OCI-LY1 (cell line): ENCODE results near the gene ZNF467.

Experiments
- H2AFZ ChIP-seq: fragments of 200-600 bp; sonication (generic), shearing (Covaris generic); 2 replicates; pipeline ENCODE4 v1.6.0; 2014; ENCODE audit warnings: antibody characterized with exemption, mild to moderate bottlenecking, low read length
- H3F3A ChIP-seq: fragments of 200-600 bp; sonication (generic), shearing (Covaris generic); 2 replicates; pipeline ENCODE4 v1.6.0; 2014; ENCODE audit warnings: mild to moderate bottlenecking, antibody characterized with exemption, low read length, moderate library complexity; ENCODE audit not compliant: insufficient read depth
- H3K27ac ChIP-seq: fragments of 200-600 bp; sonication (generic); 2 replicates; pipeline ENCODE4 v1.5.1; 2014; ENCODE audit warnings: low read length, mixed run types, mild to moderate bottlenecking, low read depth; ENCODE audit not compliant: poor library complexity, severe bottlenecking
- H3K27me3 ChIP-seq: fragments of 200-600 bp; sonication (generic); 2 replicates; pipeline ENCODE4 v1.6.0; 2014; ENCODE audit warnings: antibody characterized with exemption, mild to moderate bottlenecking, low read length, moderate library complexity; ENCODE audit not compliant: insufficient read depth
- H3K36me3 ChIP-seq: fragments of 200-600 bp; sonication (generic); 2 replicates; pipeline ENCODE4 v1.6.1; 2014; ENCODE audit warnings: mild to moderate bottlenecking, antibody characterized with exemption, low read length, moderate library complexity, mixed read lengths; ENCODE audit not compliant: insufficient read depth
- H3K4me1 ChIP-seq: fragments of 200-600 bp; sonication (generic); 2 replicates; pipeline ENCODE4 v1.5.1; 2014; ENCODE audit warnings: mild to moderate bottlenecking, low read length, moderate library complexity; ENCODE audit not compliant: insufficient read depth, severe bottlenecking
- H3K4me2 ChIP-seq: fragments of 200-600 bp; sonication (generic), shearing (Covaris generic); 2 replicates; pipeline ENCODE4 v1.6.1; 2014; ENCODE audit warnings: low read length
- H3K4me3 ChIP-seq: fragments of 200-600 bp; sonication (generic); 2 replicates; pipeline ENCODE4 v1.5.1; 2014; ENCODE audit warnings: low read length, low read depth, mild to moderate bottlenecking, mixed read lengths; ENCODE audit not compliant: poor library complexity, severe bottlenecking
- H3K79me2 ChIP-seq: fragments of 200-600 bp; shearing (Covaris generic); 2 replicates; pipeline ENCODE4 v1.6.1; 2016; ENCODE audit warnings: mixed run types, low read length, mixed read lengths; ENCODE audit not compliant: insufficient read depth
- H3K9ac ChIP-seq: fragments of 200-600 bp; sonication (generic), shearing (Covaris generic); 2 replicates; pipeline ENCODE4 v1.6.1; 2014; ENCODE audit warnings: mild to moderate bottlenecking, low read length, mixed read lengths
- H3K9me2 ChIP-seq: fragments of 200-600 bp; sonication (generic), shearing (Covaris generic); 2 replicates; pipeline ENCODE4 v1.6.1; 2014; ENCODE audit warnings: low read depth, mild to moderate bottlenecking, low read length, mixed read lengths
- H3K9me3 ChIP-seq: fragments of 200-600 bp; shearing (Covaris generic); 2 replicates; pipeline ENCODE4 v1.6.1; 2014; ENCODE audit warnings: low read length, mixed read lengths
- H4K20me1 ChIP-seq: fragments of 200-600 bp; sonication (generic), shearing (Covaris generic); 2 replicates; pipeline ENCODE4 v1.6.0; 2016; ENCODE audit warnings: mild to moderate bottlenecking, low read length; ENCODE audit not compliant: insufficient read depth
- CTCF ChIP-seq: fragments of 200-600 bp; sonication (generic), shearing (Covaris generic); IDR thresholded peaks from 2 replicates; pipeline ENCODE4 v1.5.1; 2017; ENCODE audit warnings: mild to moderate bottlenecking, antibody characterized with exemption, low read length, moderate library complexity, mixed read lengths
- EZH2 ChIP-seq: fragments of 200-600 bp; sonication (generic), shearing (Covaris generic); IDR thresholded peaks from 2 replicates; pipeline ENCODE4 v1.8.0; 2017; ENCODE audit warnings: borderline replicate concordance, mixed run types, mild to moderate bottlenecking, antibody characterized with exemption, low read length, moderate library complexity, mixed read lengths

ZNF467 gene

GRCh38 chr7:149804106-149804505, 30.7 kb upstream of the ZNF467 start:
- no peak for TF ChIP-seq EZH2
- no peak for TF ChIP-seq CTCF
- H3K4me3 ChIP-seq: no peak overlapping the region
- no peaks in the 10 kb centered on the region for H3K4me1 ChIP-seq
- no peaks in the 10 kb centered on the region for H3K36me3 ChIP-seq
- no peak overlapping the region for H3K9ac ChIP-seq
- H3K27me3 ChIP-seq: no peaks in the 10 kb centered on the region
- H4K20me1 ChIP-seq: no peaks in the 10 kb centered on the region
- H3K9me3 ChIP-seq: no peaks in the 10 kb centered on the region
- no peaks in the 10 kb centered on the region for H3K9me2 ChIP-seq
- no peaks in the 10 kb centered on the region for H3F3A ChIP-seq
- no peak overlapping the region for H3K4me2 ChIP-seq
- no peak overlapping the region for H3K27ac ChIP-seq
- H2AFZ ChIP-seq: no peak overlapping the region
- H3K79me2 ChIP-seq: no peaks in the 10 kb centered on the region

GRCh38 chr7:149803551-149804074, 30.2 kb upstream of the ZNF467 start:
- no peak overlapping the region for H3K4me2 ChIP-seq
- H3K9me3 ChIP-seq: no peaks in the 10 kb centered on the region
- no peaks in the 10 kb centered on the region for H3K36me3 ChIP-seq
- H3F3A ChIP-seq: no peaks in the 10 kb centered on the region
- no peak overlapping the region for H3K4me3 ChIP-seq
- H3K4me1 ChIP-seq: no peaks in the 10 kb centered on the region
- no peak overlapping the region for H3K9ac ChIP-seq
- no peak overlapping the region for H2AFZ ChIP-seq
- H3K27ac ChIP-seq: no peak overlapping the region
- no peak for TF ChIP-seq CTCF
- no peak for TF ChIP-seq EZH2
- no peaks in the 10 kb centered on the region for H3K79me2 ChIP-seq
- H4K20me1 ChIP-seq: no peaks in the 10 kb centered on the region
- no peaks in the 10 kb centered on the region for H3K27me3 ChIP-seq
- no peaks in the 10 kb centered on the region for H3K9me2 ChIP-seq

- no peaks in the 10 kb centered on the region for H3K79me2 ChIP-seq
- no peaks in the 10 kb centered on the region for H3K9me3 ChIP-seq
- no peak overlapping the region for H3K4me2 ChIP-seq
- no peaks in the 10 kb centered on the region for H3K36me3 ChIP-seq
- H4K20me1 ChIP-seq: no peaks in the 10 kb centered on the region
- no peak overlapping the region for H2AFZ ChIP-seq
- no peak overlapping the region for H3K27ac ChIP-seq
- no peak overlapping the region for H3K9ac ChIP-seq
- no peaks in the 10 kb centered on the region for H3F3A ChIP-seq
- H3K27me3 ChIP-seq: no peaks in the 10 kb centered on the region
- no peak for TF ChIP-seq EZH2
- no peak for TF ChIP-seq CTCF
- no peaks in the 10 kb centered on the region for H3K9me2 ChIP-seq
- no peak overlapping the region for H3K4me3 ChIP-seq
- no peaks in the 10 kb centered on the region for H3K4me1 ChIP-seq
Observed at GRCh38 chr7:149802966-149803365, 29.6 kb upstream of the ZNF467 start.
